Activated T-cell treated with anti-CD3 and anti-CD28 coated beads, Interleukin-2, amount 50 U/mL, for 72 hours (primary cell): ENCODE data around the gene HMCN2. TPM values are rescaled to one million over a fixed set of nuclear protein-coding genes. Genes with fewer than 3 reads are reported as not detected.
"Not testable (repeated sequence)": the region's sequence is repeated elsewhere in the genome, so short reads cannot be mapped to it uniquely, and the experiment has no call there.

Experiments used
- ATAC-seq, 2 donors: fragments of 150-1000 bp; cut with Tn5 transposase; replicated peaks in 1 of 2; 2 replicates each; pipeline ENCODE4 v1.10.0; 2021; ENCODE audit warnings: moderate library complexity in 2 of 2, mild to moderate bottlenecking in 1 of 2
- DNase-seq, 2 donors: peaks; one replicate each; pipeline ENCODE4 v3.0.0; 2021 to 2022; ENCODE audit warnings: mixed read lengths in 1 of 2
- H3K27ac Mint-ChIP-seq: one replicate; pipeline ENCODE4 v1.8.0; 2022; ENCODE audit warnings: mild to moderate bottlenecking, moderate library complexity, mixed read lengths
- H3K27me3 Mint-ChIP-seq: one replicate; pipeline ENCODE4 v1.8.0; 2022; ENCODE audit warnings: low read depth, mixed read lengths
- H3K36me3 Mint-ChIP-seq, 2 donors: one replicate each; pipeline ENCODE4 v1.8.0; 2022; ENCODE audit warnings: mixed read lengths in 2 of 2, mild to moderate bottlenecking in 1 of 2; ENCODE audit not compliant: insufficient read depth in 2 of 2
- H3K4me1 Mint-ChIP-seq: one replicate; pipeline ENCODE4 v1.8.0; 2022; ENCODE audit warnings: low read depth, mixed read lengths
- H3K4me3 Mint-ChIP-seq, 2 donors: one replicate each; pipeline ENCODE4 v1.8.0; 2022; ENCODE audit warnings: mild to moderate bottlenecking in 2 of 2, mixed read lengths in 2 of 2, moderate library complexity in 2 of 2
- H3K9me3 Mint-ChIP-seq, 2 donors: one replicate each; pipeline ENCODE4 v1.8.0; 2022; ENCODE audit warnings: mixed read lengths in 2 of 2
- total RNA-seq, 2 donors: library from RNA; stranded (reverse); gene quantifications; one replicate each; pipeline ENCODE4 v1.2.3, GENCODE V29; 2022

Gene HMCN2
- total RNA-seq, 2 donors from 2014 or later: 0.12 to 0.17 TPM

- peaks cover 42% of the 10 kb centered on the region for H3K27me3 Mint-ChIP-seq
- H3K4me1 Mint-ChIP-seq: no peaks in the 10 kb centered on the region
- no peak overlapping the region for H3K27ac Mint-ChIP-seq
- no peak for DNase-seq
- ATAC-seq: no peak
- no peaks in the 10 kb centered on the region for H3K9me3 Mint-ChIP-seq
- H3K4me3 Mint-ChIP-seq: no peak overlapping the region
- no peaks in the 10 kb centered on the region for H3K36me3 Mint-ChIP-seq
Observed at GRCh38 chr9:130332384-130332926, 66.9 kb downstream of the HMCN2 start.

GRCh38 chr9:130333041-130333711 is 67.6 kb downstream of the HMCN2 start:
- DNase-seq: no peak
- no peaks in the 10 kb centered on the region for H3K36me3 Mint-ChIP-seq
- H3K4me3 Mint-ChIP-seq: no peak overlapping the region

GRCh38 chr9:130333712-130334062 is 68.1 kb downstream of the HMCN2 start:
- no peaks in the 10 kb centered on the region for H3K4me1 Mint-ChIP-seq
- no peaks in the 10 kb centered on the region for H3K9me3 Mint-ChIP-seq
- no peak for DNase-seq
- H3K27ac Mint-ChIP-seq: no peak overlapping the region
- no peak overlapping the region for H3K4me3 Mint-ChIP-seq
- ATAC-seq: no peak
- no peaks in the 10 kb centered on the region for H3K36me3 Mint-ChIP-seq
- peaks cover 35% of the 10 kb centered on the region for H3K27me3 Mint-ChIP-seq

More at GRCh38 chr9:130333041-130333711, 67.6 kb downstream of the HMCN2 start:
- no peaks in the 10 kb centered on the region for H3K9me3 Mint-ChIP-seq
- no peak overlapping the region for H3K27ac Mint-ChIP-seq
- H3K4me1 Mint-ChIP-seq: no peaks in the 10 kb centered on the region
- no peak for ATAC-seq
- peaks cover 40% of the 10 kb centered on the region for H3K27me3 Mint-ChIP-seq

GRCh38 chr9:130334915-130335314 is 69.4 kb downstream of the HMCN2 start:
- DNase-seq (no peak), ATAC-seq (no peak)
- H3K9me3 Mint-ChIP-seq: no peaks in the 10 kb centered on the region
- H3K4me1 Mint-ChIP-seq: no peaks in the 10 kb centered on the region
- H3K27me3 Mint-ChIP-seq: peaks cover 23% of the 10 kb centered on the region
- no peak overlapping the region for H3K27ac Mint-ChIP-seq
- no peak overlapping the region for H3K4me3 Mint-ChIP-seq
- H3K36me3 Mint-ChIP-seq: no peaks in the 10 kb centered on the region

- peaks cover 23% of the 10 kb centered on the region for H3K27me3 Mint-ChIP-seq
- no peaks in the 10 kb centered on the region for H3K4me1 Mint-ChIP-seq
- no peak for ATAC-seq
- H3K9me3 Mint-ChIP-seq: no peaks in the 10 kb centered on the region
- H3K4me3 Mint-ChIP-seq: no peak overlapping the region
- no peaks in the 10 kb centered on the region for H3K36me3 Mint-ChIP-seq
- no peak for DNase-seq
- H3K27ac Mint-ChIP-seq: no peak overlapping the region
Observed at GRCh38 chr9:130336027-130336610, 70.6 kb downstream of the HMCN2 start.

GRCh38 chr9:130336885-130337284 is 71.3 kb downstream of the HMCN2 start:
- H3K4me3 Mint-ChIP-seq: no peak overlapping the region
- H3K27ac Mint-ChIP-seq: no peak overlapping the region
- no peaks in the 10 kb centered on the region for H3K4me1 Mint-ChIP-seq
- no peak for ATAC-seq
- no peak for DNase-seq
- no peaks in the 10 kb centered on the region for H3K9me3 Mint-ChIP-seq
- H3K36me3 Mint-ChIP-seq: no peaks in the 10 kb centered on the region
- H3K27me3 Mint-ChIP-seq: peaks cover 23% of the 10 kb centered on the region

DNA sequence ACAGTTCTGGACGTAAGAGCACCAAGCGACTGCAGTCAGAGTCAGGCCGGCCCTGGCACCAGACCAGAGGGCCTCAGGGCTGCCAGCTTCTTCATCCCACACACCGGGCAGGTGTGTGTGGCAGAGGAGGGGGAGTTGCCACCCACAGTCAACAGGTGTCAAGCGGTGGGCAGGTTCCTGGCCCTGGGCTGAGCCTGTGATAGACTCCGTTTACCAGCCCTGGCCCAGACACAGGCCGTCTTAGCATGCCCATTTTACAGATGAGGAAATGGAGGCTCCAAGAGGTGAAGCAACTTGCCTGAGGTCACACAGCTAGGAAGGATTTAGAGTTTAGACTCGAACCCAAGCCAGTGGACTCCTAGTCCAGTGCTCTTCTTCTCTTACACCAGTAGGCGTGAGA is 71.8 kb downstream of the HMCN2 start:
- H3K36me3 Mint-ChIP-seq: no peaks in the 10 kb centered on the region
- no peak overlapping the region for H3K27ac Mint-ChIP-seq
- H3K4me1 Mint-ChIP-seq: no peaks in the 10 kb centered on the region
- DNase-seq: no peak
- peaks cover 23% of the 10 kb centered on the region for H3K27me3 Mint-ChIP-seq
- no peaks in the 10 kb centered on the region for H3K9me3 Mint-ChIP-seq
- ATAC-seq: no peak
- H3K4me3 Mint-ChIP-seq: no peak overlapping the region

DNA sequence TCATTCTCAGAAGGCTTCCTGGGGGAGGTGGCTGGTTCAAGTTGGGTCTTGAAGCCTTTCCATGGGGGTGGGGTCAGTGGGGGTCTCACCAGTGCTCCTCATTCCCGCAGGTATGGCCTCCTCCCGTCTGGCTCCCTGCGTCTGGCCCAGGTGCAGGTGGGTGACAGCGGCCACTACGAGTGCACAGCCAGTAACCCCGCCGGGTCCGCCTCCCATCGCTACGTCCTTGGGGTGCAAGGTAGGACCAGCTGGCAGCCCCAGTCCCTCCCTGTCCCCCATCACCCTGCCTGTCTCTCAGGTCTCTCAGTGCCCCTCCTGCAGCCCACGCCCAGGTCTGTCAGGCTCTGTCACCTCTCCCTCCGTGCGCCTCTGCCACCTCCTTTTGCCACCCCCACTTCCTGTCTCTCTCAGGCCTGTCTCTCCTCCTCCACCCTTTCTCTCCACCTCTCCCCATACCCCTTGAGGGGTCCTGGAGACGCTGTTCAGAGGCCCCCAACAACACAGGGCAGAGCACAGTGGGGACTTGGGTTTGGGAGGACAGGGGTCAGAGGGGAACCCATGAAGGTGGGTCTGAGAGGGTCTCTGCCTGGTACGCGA is 72.3 kb downstream of the HMCN2 start:
- no peak for ATAC-seq
- H3K9me3 Mint-ChIP-seq: no peaks in the 10 kb centered on the region

GRCh38 chr9:130338891-130339290 is 73.3 kb downstream of the HMCN2 start:
- not testable (repeated sequence) for H3K4me3 Mint-ChIP-seq, H3K27me3 Mint-ChIP-seq, H3K4me1 Mint-ChIP-seq, H3K9me3 Mint-ChIP-seq, ATAC-seq, H3K27ac Mint-ChIP-seq, DNase-seq, H3K36me3 Mint-ChIP-seq

More for the DNA sequence above, 72.3 kb downstream of the HMCN2 start:
- no peak overlapping the region for H3K4me3 Mint-ChIP-seq
- no peak overlapping the region for H3K27ac Mint-ChIP-seq
- no peak for DNase-seq
- no peaks in the 10 kb centered on the region for H3K4me1 Mint-ChIP-seq
- peaks cover 19% of the 10 kb centered on the region for H3K27me3 Mint-ChIP-seq
- H3K36me3 Mint-ChIP-seq: no peaks in the 10 kb centered on the region

GRCh38 chr9:130339306-130339705 is 73.7 kb downstream of the HMCN2 start:
- Mint-ChIP-seq H3K27me3 (peaks cover 5% of the 10 kb centered on the region), H3K9me3 (no peaks in the 10 kb centered on the region), H3K4me3 (no peak overlapping the region), H3K27ac (no peak overlapping the region), H3K4me1 (no peaks in the 10 kb centered on the region), H3K36me3 (no peaks in the 10 kb centered on the region)
- ATAC-seq: no peak
- no peak for DNase-seq

DNA sequence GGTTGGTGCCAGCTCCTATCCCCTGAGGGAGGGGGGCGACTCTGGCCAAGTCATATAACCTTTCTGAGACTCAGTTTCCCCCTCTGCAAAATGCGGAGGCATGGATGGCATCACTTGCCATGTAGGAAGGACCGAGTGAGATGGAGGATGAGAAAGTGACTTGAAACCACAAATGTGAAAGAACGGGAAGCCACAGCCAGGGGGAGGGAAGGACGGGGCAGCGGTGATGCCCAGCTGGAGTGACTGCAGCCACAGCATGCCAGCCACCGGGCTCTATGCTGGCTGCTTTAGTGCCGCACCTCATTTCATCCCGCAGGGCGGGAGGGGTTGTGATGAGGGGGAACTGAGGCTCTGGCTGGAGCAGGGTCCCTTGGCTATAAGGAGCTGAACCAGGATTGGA is 74.5 kb downstream of the HMCN2 start:
- Mint-ChIP-seq H3K27me3 (peaks cover 2% of the 10 kb centered on the region), H3K4me3 (no peak overlapping the region), H3K36me3 (no peaks in the 10 kb centered on the region), H3K4me1 (no peaks in the 10 kb centered on the region), H3K9me3 (no peaks in the 10 kb centered on the region), H3K27ac (no peak overlapping the region)
- ATAC-seq: no peak
- no peak for DNase-seq

- not testable (repeated sequence) for H3K4me1 Mint-ChIP-seq, H3K4me3 Mint-ChIP-seq, DNase-seq
Observed at GRCh38 chr9:130340557-130340956, 75.0 kb downstream of the HMCN2 start.

DNA sequence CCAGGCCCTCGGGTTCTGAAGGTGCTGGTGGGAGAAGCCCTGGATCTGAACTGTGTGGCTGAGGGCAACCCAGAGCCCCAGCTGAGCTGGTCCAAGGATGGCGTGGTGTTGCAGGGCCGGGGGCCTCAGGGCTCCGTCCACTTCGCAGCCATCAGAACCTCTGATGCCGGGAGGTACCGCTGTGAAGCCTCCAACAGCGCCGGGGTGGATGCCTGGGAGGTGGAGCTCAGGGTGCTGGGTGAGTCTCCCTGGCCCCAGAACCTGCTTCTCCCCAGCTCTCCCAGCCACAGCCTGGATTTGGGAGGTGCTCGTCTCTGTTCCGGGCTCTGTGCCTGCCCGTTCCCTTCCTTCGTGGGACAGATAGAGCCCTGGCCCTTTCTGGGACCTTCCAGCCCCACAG is 75.6 kb downstream of the HMCN2 start:
- no peak overlapping the region for H3K27ac Mint-ChIP-seq
- no peaks in the 10 kb centered on the region for H3K27me3 Mint-ChIP-seq
- H3K36me3 Mint-ChIP-seq: no peaks in the 10 kb centered on the region
- no peak for DNase-seq
- no peak overlapping the region for H3K4me3 Mint-ChIP-seq
- ATAC-seq: no peak
- H3K9me3 Mint-ChIP-seq: no peaks in the 10 kb centered on the region
- no peaks in the 10 kb centered on the region for H3K4me1 Mint-ChIP-seq

More at GRCh38 chr9:130340557-130340956, 75.0 kb downstream of the HMCN2 start:
- ATAC-seq, H3K27ac Mint-ChIP-seq, H3K36me3 Mint-ChIP-seq, H3K9me3 Mint-ChIP-seq, H3K27me3 Mint-ChIP-seq: not testable (repeated sequence)
